B cell (primary cell): Measurements from ENCODE around the gene EIF5A. TPM values are rescaled to one million over a fixed set of nuclear protein-coding genes. Genes with fewer than 3 reads are reported as not detected.

ENCODE experiments used
- ATAC-seq: fragments of 200-7000 bp; cut with Tn5 transposase; one replicate; pipeline ENCODE4 v1.10.0; 2021; ENCODE audit warnings: low read depth, mild to moderate bottlenecking, moderate number of reproducible peaks, moderate library complexity
- CTCF ChIA-PET: fragments of 350-600 bp; sonication (Branson Sonifier 250); formaldehyde crosslinking; loops from one replicate; lab custom pipeline; 2021; ENCODE audit warnings: antibody characterized with exemption, inconsistent platforms; lab: Charles Lee
- POLR2A ChIA-PET: fragments of 350-600 bp; sonication (Branson Sonifier 250); formaldehyde crosslinking; loops from one replicate; lab custom pipeline; 2021; ENCODE audit warnings: antibody characterized with exemption; lab: Charles Lee
- DNase-seq: peaks from one replicate; pipeline ENCODE4 v3.0.0; 2013
- H2AFZ ChIP-seq: 2 replicates; pipeline ENCODE4 v1.6.1; 2012; ENCODE audit warnings: mild to moderate bottlenecking, low read depth, low read length; ENCODE audit not compliant: insufficient read depth, poor library complexity, severe bottlenecking
- H3K27ac ChIP-seq, 2 donors: 1 replicate in 1 of 2; 2 replicates in 1 of 2; pipeline ENCODE4 v1.5.1; 2012 to 2013; ENCODE audit warnings: low read length in 2 of 2, mild to moderate bottlenecking in 2 of 2, moderate library complexity in 1 of 2
- H3K27me3 ChIP-seq, 4 experiments: fragments of 200-600 bp in 1 of 4; sonication (generic) in 1 of 4; replicated peaks in 1 of 4; 1 replicate in 2 of 4; 2 replicates in 2 of 4; pipeline versions ENCODE4 v1.6.1 to v1.7.0; 2013 to 2016; ENCODE audit warnings: low read length in 3 of 4, mild to moderate bottlenecking in 2 of 4, mixed read lengths in 1 of 4, moderate library complexity in 1 of 4; ENCODE audit not compliant: insufficient read depth in 4 of 4, control insufficient read depth in 3 of 4; ENCODE audit errors: control extremely low read depth in 1 of 4
- H3K36me3 ChIP-seq, 2 experiments: replicated peaks in 1 of 2; 1 replicate in 1 of 2; 2 replicates in 1 of 2; pipeline versions ENCODE4 v1.6.1 to v1.7.1; 2013; ENCODE audit warnings: low read length in 1 of 2; ENCODE audit not compliant: insufficient read depth in 2 of 2, control insufficient read depth in 1 of 2; ENCODE audit errors: control extremely low read depth in 1 of 2, extremely low read depth in 1 of 2
- H3K4me1 ChIP-seq, 2 donors: fragments of 200-600 bp in 1 of 2; sonication (generic) in 1 of 2; 1 replicate in 1 of 2; 2 replicates in 1 of 2; pipeline versions ENCODE4 v1.5.1 to v1.6.1; 2013 to 2017; ENCODE audit warnings: low read length in 2 of 2; ENCODE audit not compliant: control insufficient read depth in 2 of 2, insufficient read depth in 2 of 2
- H3K4me2 ChIP-seq: replicated peaks from 2 replicates; pipeline ENCODE3; 2012; ENCODE audit warnings: mild to moderate bottlenecking, low read depth, low read length; ENCODE audit not compliant: poor library complexity, severe bottlenecking
- H3K4me3 ChIP-seq, 5 experiments: fragments of 200-600 bp in 1 of 5; sonication (generic) in 1 of 5; 1 replicate in 3 of 5; 2 replicates in 2 of 5; pipeline versions ENCODE4 v1.5.1 to v1.7.0; 2011 to 2016; ENCODE audit warnings: low read length in 4 of 5, mild to moderate bottlenecking in 4 of 5, low read depth in 2 of 5, control low read depth in 1 of 5, moderate library complexity in 1 of 5; ENCODE audit not compliant: insufficient read depth in 1 of 5; ENCODE audit errors: control extremely low read depth in 1 of 5, extremely low read depth in 1 of 5
- H3K79me2 ChIP-seq: fragments of 200-600 bp; sonication (generic); one replicate; pipeline ENCODE4 v1.6.0; 2016; ENCODE audit warnings: low read length; ENCODE audit not compliant: control insufficient read depth, insufficient read depth
- H3K9ac ChIP-seq: fragments of 200-600 bp; sonication (generic); 2 replicates; pipeline ENCODE4 v1.6.1; 2017; ENCODE audit warnings: mild to moderate bottlenecking, low read length, moderate library complexity
- H3K9me3 ChIP-seq, 3 donors: one replicate each; pipeline versions ENCODE4 v1.6.1 to v1.7.1; 2013; ENCODE audit warnings: low read length in 2 of 3; ENCODE audit not compliant: control insufficient read depth in 2 of 3, insufficient read depth in 1 of 3; ENCODE audit errors: control extremely low read depth in 1 of 3
- H4K20me1 ChIP-seq: 2 replicates; pipeline ENCODE4 v1.6.0; 2012; ENCODE audit warnings: mild to moderate bottlenecking, low read length; ENCODE audit not compliant: insufficient read depth, control insufficient read depth, poor library complexity, severe bottlenecking
- H3K27ac Mint-ChIP-seq: one replicate; pipeline ENCODE4 v1.8.0; 2021; ENCODE audit warnings: mixed read lengths
- H3K27me3 Mint-ChIP-seq: one replicate; pipeline ENCODE4 v1.8.0; 2021; ENCODE audit warnings: mixed read lengths
- H3K4me1 Mint-ChIP-seq: one replicate; pipeline ENCODE4 v1.8.0; 2021; ENCODE audit warnings: mixed read lengths
- H3K4me3 Mint-ChIP-seq: one replicate; pipeline ENCODE4 v1.8.0; 2021; ENCODE audit warnings: mixed read lengths
- H3K9me3 Mint-ChIP-seq: one replicate; pipeline ENCODE4 v1.8.0; 2022; ENCODE audit warnings: mixed read lengths; ENCODE audit not compliant: insufficient read depth
- EZH2 ChIP-seq: IDR thresholded peaks from 2 replicates; pipeline ENCODE4 v1.6.1; 2012; ENCODE audit warnings: borderline replicate concordance, low read depth, mild to moderate bottlenecking, moderate library complexity, low read length; ENCODE audit not compliant: insufficient read depth, poor library complexity, severe bottlenecking
- WGBS: methylation state at CpG from one replicate; pipeline ENCODE4 v1.1.5; 2013; ENCODE audit warnings: missing lambda C conversion rate; ENCODE audit not compliant: insufficient coverage; 5-methylcytosine and 5-hydroxymethylcytosine counted together
- intact Hi-C: fragments of 100-400 bp; cut with micrococcal nuclease; formaldehyde crosslinking; loops from one replicate; pipeline ENCODE4 v1.10.0; 2022
- polyA plus RNA-seq: library from polyadenylated mRNA; depleted of rRNA; stranded (reverse); fragments of >200 nt; gene quantifications from 2 replicates; pipeline ENCODE4 v1.2.3, GENCODE V29; 2012
- total RNA-seq, 2 donors: library from RNA; stranded (reverse); fragments of 120-200 nt in 1 of 2; gene quantifications; 1 replicate in 1 of 2; 2 replicates in 1 of 2; pipeline versions ENCODE4 v1.2.3 to v1.2.4, GENCODE V29; 2013 to 2022
- TF ChIP-seq, protein P1 (sequence below): fragments of 200-600 bp; IDR thresholded peaks from one replicate; pipeline ENCODE4 v1.8.0; 2022; ENCODE audit warnings: antibody characterized with exemption, mild to moderate bottlenecking

EIF5A gene
- total and polyA plus RNA-seq, 2 donors (not counting 1 experiment from before 2014, with no cell fraction given) = 233 to 576 TPM

DNA sequence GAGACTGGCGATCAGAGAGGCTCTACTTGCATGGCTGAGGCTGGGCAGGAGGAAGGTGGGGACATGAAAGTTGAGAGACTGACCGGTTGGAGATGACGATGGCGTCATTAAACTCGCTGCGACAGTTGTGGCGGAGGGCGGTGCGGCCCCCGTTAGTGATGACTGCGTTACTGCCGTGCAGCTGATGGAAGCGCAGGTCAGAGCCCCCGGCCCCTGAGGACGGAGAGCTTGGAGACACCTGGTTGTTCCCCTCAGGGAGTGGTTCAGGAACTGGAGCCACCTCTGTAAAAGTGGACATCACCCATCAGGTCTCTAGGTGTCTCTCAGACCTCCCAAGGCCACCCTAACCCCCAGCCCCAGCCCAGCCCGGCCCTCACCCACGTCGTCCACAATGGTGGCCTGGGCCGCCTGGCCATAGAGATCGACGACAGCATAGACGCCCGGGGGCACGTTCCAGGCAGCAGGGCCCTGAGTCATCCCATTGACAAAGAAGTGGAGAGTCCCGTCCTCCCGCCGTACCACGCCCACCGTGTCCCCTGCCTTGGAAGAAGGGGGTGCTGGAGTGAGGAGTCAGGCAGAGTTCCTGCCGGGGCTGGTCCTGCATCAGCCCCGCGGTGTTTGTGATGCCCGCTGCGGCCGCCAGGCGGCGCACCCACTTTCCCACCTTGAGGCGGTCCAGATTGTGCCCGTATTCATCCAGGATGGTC, 16.5 kb downstream of the EIF5A start:
- TF ChIP-seq EZH2 = no peak
- TF ChIP-seq, protein P1, sequence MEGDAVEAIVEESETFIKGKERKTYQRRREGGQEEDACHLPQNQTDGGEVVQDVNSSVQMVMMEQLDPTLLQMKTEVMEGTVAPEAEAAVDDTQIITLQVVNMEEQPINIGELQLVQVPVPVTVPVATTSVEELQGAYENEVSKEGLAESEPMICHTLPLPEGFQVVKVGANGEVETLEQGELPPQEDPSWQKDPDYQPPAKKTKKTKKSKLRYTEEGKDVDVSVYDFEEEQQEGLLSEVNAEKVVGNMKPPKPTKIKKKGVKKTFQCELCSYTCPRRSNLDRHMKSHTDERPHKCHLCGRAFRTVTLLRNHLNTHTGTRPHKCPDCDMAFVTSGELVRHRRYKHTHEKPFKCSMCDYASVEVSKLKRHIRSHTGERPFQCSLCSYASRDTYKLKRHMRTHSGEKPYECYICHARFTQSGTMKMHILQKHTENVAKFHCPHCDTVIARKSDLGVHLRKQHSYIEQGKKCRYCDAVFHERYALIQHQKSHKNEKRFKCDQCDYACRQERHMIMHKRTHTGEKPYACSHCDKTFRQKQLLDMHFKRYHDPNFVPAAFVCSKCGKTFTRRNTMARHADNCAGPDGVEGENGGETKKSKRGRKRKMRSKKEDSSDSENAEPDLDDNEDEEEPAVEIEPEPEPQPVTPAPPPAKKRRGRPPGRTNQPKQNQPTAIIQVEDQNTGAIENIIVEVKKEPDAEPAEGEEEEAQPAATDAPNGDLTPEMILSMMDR = peak; percentile 91
- intact Hi-C loops = loop anchor here (1.0 kb wide), 1 partner anchor 21 kb away; no protein-coding TSS in a partner anchor
- ChIA-PET POLR2A (interaction anchor here (0.6 to 1.7 kb wide), 3 partner anchors 13 to 881 kb away, joined by 3 to 6 read pairs (median 4); partner anchors contain the start of gene ACAP1), CTCF (interaction anchor here (1.0 to 5.1 kb wide), 7 partner anchors 10 to 43 kb away, joined by 3 to 47 read pairs (median 5); partner anchors contain the start of genes ACAP1 and SLC2A4)
- Mint-ChIP-seq H3K4me3 (no peak overlapping the region), H3K9me3 (no peaks in the 10 kb centered on the region), H3K27ac (peak overlapping the region; percentile 20), H3K4me1 (peaks cover 17% of the 10 kb centered on the region), H3K27me3 (no peaks in the 10 kb centered on the region)
- Histone ChIP-seq H4K20me1 (peaks cover 5% of the 10 kb centered on the region), H3K27ac (no peak overlapping the region), H3K36me3 (peaks cover 0 to 61% of the 10 kb centered on the region in 2 experiments), H3K9ac (no peak overlapping the region), H3K27me3 (no peaks in the 10 kb centered on the region), H3K4me1 (peaks cover 7 to 13% of the 10 kb centered on the region in 2 donors), H3K79me2 (peaks cover 29% of the 10 kb centered on the region), H3K4me3 (no peak overlapping the region), H3K9me3 (no peaks in the 10 kb centered on the region), H2AFZ (no peak overlapping the region), H3K4me2 (no peak overlapping the region)
- ATAC-seq = peak; percentile 37
- WGBS = 70% methylated on average over 38 of the region's 39 CpGs
- DNase-seq = peak; percentile 75

DNA sequence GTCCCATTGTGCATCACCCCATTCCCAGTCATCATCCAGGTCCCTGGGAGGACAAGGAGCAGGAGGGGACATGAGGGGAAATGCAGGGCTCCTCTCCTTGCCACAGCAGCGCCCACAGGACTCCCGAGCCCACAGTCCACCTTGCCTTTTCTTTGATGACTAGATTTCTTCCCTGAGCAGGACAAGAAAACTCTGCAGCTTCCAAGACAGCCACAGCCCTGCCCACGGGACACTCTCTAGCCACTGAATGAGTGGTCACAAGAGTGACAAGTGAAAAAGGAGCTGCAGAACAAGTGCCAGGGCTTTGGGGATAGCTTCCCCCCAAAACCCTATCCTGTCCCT, 17.0 kb downstream of the EIF5A start:
- H3K27ac ChIP-seq = no peak overlapping the region
- H3K36me3 ChIP-seq = peaks cover 0 to 59% of the 10 kb centered on the region in 2 experiments
- no peak overlapping the region for H2AFZ ChIP-seq
- H3K4me3 ChIP-seq = no peak overlapping the region
- Mint-ChIP-seq H3K27ac (no peak overlapping the region), H3K27me3 (no peaks in the 10 kb centered on the region), H3K4me1 (peaks cover 20% of the 10 kb centered on the region), H3K9me3 (no peaks in the 10 kb centered on the region), H3K4me3 (no peak overlapping the region)
- ChIA-PET CTCF (interaction anchor here (0.9 to 5.1 kb wide), 8 partner anchors 11 to 43 kb away, joined by 3 to 47 read pairs (median 4); partner anchors contain the start of genes ACAP1 and SLC2A4), POLR2A (interaction anchor here (0.6 to 1.7 kb wide), 3 partner anchors 12 to 881 kb away, joined by 3 to 6 read pairs (median 4); partner anchors contain the start of gene ACAP1)
- intact Hi-C loops = loop anchor here (1.0 kb wide), 1 partner anchor 21 kb away; no protein-coding TSS in a partner anchor
- no peak for DNase-seq
- H3K4me1 ChIP-seq = peaks cover 7 to 13% of the 10 kb centered on the region in 2 donors
- H3K9me3 ChIP-seq = no peaks in the 10 kb centered on the region
- 80% methylated on average over 3 of the region's 3 CpGs for WGBS
- no peak for ATAC-seq
- peaks cover 5% of the 10 kb centered on the region for H4K20me1 ChIP-seq
- H3K79me2 ChIP-seq = peaks cover 29% of the 10 kb centered on the region
- TF ChIP-seq EZH2 = no peak
- TF ChIP-seq, protein P1 = peak; percentile 64
- no peak overlapping the region for H3K9ac ChIP-seq
- no peak overlapping the region for H3K4me2 ChIP-seq
- no peaks in the 10 kb centered on the region for H3K27me3 ChIP-seq
